B cell (primary cell): ENCODE measurements around the gene ATG7.

Experiments
- CTCF ChIP-seq: fragments of 200-600 bp; IDR thresholded peaks from one replicate; pipeline ENCODE4 v1.8.0; 2022; ENCODE audit warnings: antibody characterized with exemption, mild to moderate bottlenecking
- EZH2 ChIP-seq: IDR thresholded peaks from 2 replicates; pipeline ENCODE4 v1.6.1; 2012; ENCODE audit warnings: borderline replicate concordance, low read depth, mild to moderate bottlenecking, moderate library complexity, low read length; ENCODE audit not compliant: insufficient read depth, poor library complexity, severe bottlenecking

GRCh38 chr3:11575677-11576076 lies 303.5 kb downstream of the ATG7 start:
- no peak for TF ChIP-seq CTCF
- TF ChIP-seq EZH2 = no peak
